Measurements from ENCODE around the gene DCD. TPM values are rescaled to one million over a fixed set of nuclear protein-coding genes. Genes with fewer than 3 reads are reported as not detected.

Gene DCD
- polyA plus RNA-seq, 1 donor (not counting 4 experiments of a cell fraction or from before 2014, with no cell fraction given): not detected

DNA sequence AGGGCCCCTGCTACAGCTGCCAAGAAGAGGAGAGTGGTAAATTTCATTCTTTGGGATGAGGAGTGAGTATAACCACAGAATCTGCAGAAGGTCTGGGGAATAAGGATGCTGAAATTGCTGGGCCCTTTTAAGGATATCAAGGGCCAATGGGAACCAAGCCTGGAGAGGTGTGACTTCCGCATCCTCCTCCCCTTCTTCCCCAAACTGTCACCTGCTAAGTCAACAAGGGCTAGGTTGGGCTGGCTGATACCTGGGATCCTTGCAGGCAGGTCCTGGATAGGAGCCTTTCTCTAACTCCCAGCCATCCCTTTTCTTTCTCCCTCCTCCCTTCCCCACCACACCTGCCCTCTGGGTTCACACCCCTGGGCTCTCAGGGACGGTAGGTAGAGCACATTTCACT is 13.4 kb downstream of the DCD start, which contains the start of gene LACRT:
LACRT (minus strand) TSS at position 101 of the 400 bp plus-strand sequence; CDS start at position 47, 54 bp downstream.
- no peaks in the 10 kb centered on the region for H3K9me1 ChIP-seq (ENCODE audit: control insufficient read depth, extremely low read depth, insufficient read depth, low read length)
- no peak within 1 kb of the TSS for H3K27ac ChIP-seq (ENCODE audit: control insufficient read depth, insufficient read depth, low read length)
- H3K9ac ChIP-seq (ENCODE audit: control insufficient read depth, extremely low read depth, insufficient read depth, low read length): no peak within 1 kb of the TSS
- FAIRE-seq (no peak), DNase-seq (ENCODE audit: low read depth, low spot score) (no peak)
- H4K20me1 ChIP-seq (ENCODE audit: control insufficient read depth, extremely low read depth, insufficient read depth, low read length): no peaks in the 10 kb centered on the region
- H3K27me3 ChIP-seq (ENCODE audit: control insufficient read depth, extremely low read depth, insufficient read depth, low read length): peaks cover 3% of the 10 kb centered on the region
- no peaks in the 10 kb centered on the region for H3K79me2 ChIP-seq (ENCODE audit: control insufficient read depth, insufficient read depth, low read length)
- no peaks in the 10 kb centered on the region for H3K36me3 ChIP-seq (ENCODE audit: control insufficient read depth in 2 of 2, extremely low read depth in 1 of 2, insufficient read depth in 2 of 2, low read length in 2 of 2)
- no peak within 1 kb of the TSS for H2AFZ ChIP-seq (ENCODE audit: control insufficient read depth, low read length)
- H3K4me3 ChIP-seq (ENCODE audit: control insufficient read depth in 2 of 3, extremely low read depth in 1 of 3, insufficient read depth in 2 of 3, low read depth in 1 of 3, low read length in 3 of 3): no peak within 1 kb of the TSS
- TF ChIP-seq, protein P1, sequence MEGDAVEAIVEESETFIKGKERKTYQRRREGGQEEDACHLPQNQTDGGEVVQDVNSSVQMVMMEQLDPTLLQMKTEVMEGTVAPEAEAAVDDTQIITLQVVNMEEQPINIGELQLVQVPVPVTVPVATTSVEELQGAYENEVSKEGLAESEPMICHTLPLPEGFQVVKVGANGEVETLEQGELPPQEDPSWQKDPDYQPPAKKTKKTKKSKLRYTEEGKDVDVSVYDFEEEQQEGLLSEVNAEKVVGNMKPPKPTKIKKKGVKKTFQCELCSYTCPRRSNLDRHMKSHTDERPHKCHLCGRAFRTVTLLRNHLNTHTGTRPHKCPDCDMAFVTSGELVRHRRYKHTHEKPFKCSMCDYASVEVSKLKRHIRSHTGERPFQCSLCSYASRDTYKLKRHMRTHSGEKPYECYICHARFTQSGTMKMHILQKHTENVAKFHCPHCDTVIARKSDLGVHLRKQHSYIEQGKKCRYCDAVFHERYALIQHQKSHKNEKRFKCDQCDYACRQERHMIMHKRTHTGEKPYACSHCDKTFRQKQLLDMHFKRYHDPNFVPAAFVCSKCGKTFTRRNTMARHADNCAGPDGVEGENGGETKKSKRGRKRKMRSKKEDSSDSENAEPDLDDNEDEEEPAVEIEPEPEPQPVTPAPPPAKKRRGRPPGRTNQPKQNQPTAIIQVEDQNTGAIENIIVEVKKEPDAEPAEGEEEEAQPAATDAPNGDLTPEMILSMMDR (optimal IDR thresholded peaks at IDR 0.05 in 1 of 3, IDR thresholded peaks at IDR 0.05 in 1 of 3, conservative IDR thresholded peaks at IDR 0.05 in 1 of 3; ENCODE audit: extremely low read depth in 1 of 3, insufficient read depth in 2 of 3, low read length in 3 of 3): no peak
- TF ChIP-seq EZH2 (IDR thresholded peaks at IDR 0.05; ENCODE audit: low read length): no peak
- H3K4me2 ChIP-seq (ENCODE audit: control insufficient read depth, extremely low read depth, insufficient read depth, low read depth, low read length): no peak within 1 kb of the TSS
- dilution Hi-C loops (cut with MboI; ENCODE audit: extremely low pct_ligation_motif_present, low sequenced_read_pairs): no loop called here
- no peaks in the 10 kb centered on the region for H3K9me3 ChIP-seq (ENCODE audit: control insufficient read depth, low read depth, low read length)
- H3K4me1 ChIP-seq (ENCODE audit: control insufficient read depth, extremely low read depth, insufficient read depth, low read length): no peaks in the 10 kb centered on the region

DNA sequence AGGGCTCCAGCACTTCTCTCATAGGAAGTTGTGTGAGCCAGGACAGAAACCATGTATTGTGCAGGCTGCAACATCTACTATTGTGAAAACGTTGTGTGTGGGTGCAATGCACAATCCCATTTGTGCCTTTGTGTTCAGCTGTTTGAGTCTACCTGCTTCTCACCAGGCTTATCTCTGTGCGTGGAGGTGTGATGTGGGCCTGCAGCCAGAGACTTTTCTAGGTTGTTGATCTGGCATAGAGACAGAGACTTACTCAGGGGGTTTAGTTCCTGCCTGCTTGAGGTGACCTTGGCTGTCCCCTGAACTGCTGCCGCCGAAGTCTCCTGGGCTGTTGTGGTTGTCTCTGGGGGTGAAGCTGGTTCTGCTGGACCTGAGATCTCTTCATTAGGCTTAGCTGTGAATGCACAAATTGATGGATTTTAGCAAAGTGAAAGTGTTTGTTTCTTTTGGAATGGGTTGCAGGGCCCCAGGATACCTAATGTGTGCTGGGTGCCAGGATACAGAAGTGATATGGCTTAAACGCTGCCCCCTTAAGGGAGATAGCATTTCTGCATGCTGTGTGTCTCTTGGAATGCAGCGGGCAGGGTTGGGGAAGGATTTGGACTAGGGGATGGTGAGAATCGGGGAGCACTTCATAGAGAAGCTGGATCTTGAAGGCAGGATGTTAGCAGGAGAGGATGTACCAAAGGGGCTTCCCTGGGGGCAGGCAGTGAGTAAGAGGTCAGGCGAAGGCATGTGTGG is 16.0 kb downstream of the DCD start:
- dilution Hi-C loops (cut with MboI; ENCODE audit: extremely low pct_ligation_motif_present, low sequenced_read_pairs): no loop called here

More for the DNA sequence above, 16.0 kb downstream of the DCD start:
- no peaks in the 10 kb centered on the region for H3K9me1 ChIP-seq (ENCODE audit: control insufficient read depth, extremely low read depth, insufficient read depth, low read length)
- H3K9ac ChIP-seq (ENCODE audit: control insufficient read depth, extremely low read depth, insufficient read depth, low read length): no peak overlapping the region
- no peaks in the 10 kb centered on the region for H4K20me1 ChIP-seq (ENCODE audit: control insufficient read depth, extremely low read depth, insufficient read depth, low read length)
- peaks cover 3% of the 10 kb centered on the region for H3K27me3 ChIP-seq (ENCODE audit: control insufficient read depth, extremely low read depth, insufficient read depth, low read length)
- H3K9me3 ChIP-seq (ENCODE audit: control insufficient read depth, low read depth, low read length): no peaks in the 10 kb centered on the region
- H3K27ac ChIP-seq (ENCODE audit: control insufficient read depth, insufficient read depth, low read length): no peak overlapping the region
- TF ChIP-seq EZH2 (IDR thresholded peaks at IDR 0.05; ENCODE audit: low read length): no peak
- TF ChIP-seq, protein P1 (optimal IDR thresholded peaks at IDR 0.05 in 1 of 3, IDR thresholded peaks at IDR 0.05 in 1 of 3, conservative IDR thresholded peaks at IDR 0.05 in 1 of 3; ENCODE audit: extremely low read depth in 1 of 3, insufficient read depth in 2 of 3, low read length in 3 of 3): peak in 1 of 3 experiments; percentile 20
- H3K79me2 ChIP-seq (ENCODE audit: control insufficient read depth, insufficient read depth, low read length): no peaks in the 10 kb centered on the region
- no peaks in the 10 kb centered on the region for H3K36me3 ChIP-seq (ENCODE audit: control insufficient read depth in 2 of 2, extremely low read depth in 1 of 2, insufficient read depth in 2 of 2, low read length in 2 of 2)
- DNase-seq (ENCODE audit: low read depth, low spot score) (no peak), FAIRE-seq (no peak)
- no peak overlapping the region for H2AFZ ChIP-seq (ENCODE audit: control insufficient read depth, low read length)
- H3K4me3 ChIP-seq (ENCODE audit: control insufficient read depth in 2 of 3, extremely low read depth in 1 of 3, insufficient read depth in 2 of 3, low read depth in 1 of 3, low read length in 3 of 3): no peak overlapping the region
- no peaks in the 10 kb centered on the region for H3K4me1 ChIP-seq (ENCODE audit: control insufficient read depth, extremely low read depth, insufficient read depth, low read length)
- no peak overlapping the region for H3K4me2 ChIP-seq (ENCODE audit: control insufficient read depth, extremely low read depth, insufficient read depth, low read depth, low read length)

Measured in keratinocyte (primary cell).